Retina (tissue), 1 donor: ENCODE data around the gene AOC1.
"Not testable (repeated sequence)": the region's sequence is repeated elsewhere in the genome, so short reads cannot be mapped to it uniquely, and the experiment has no call there.

Source experiments
- DNase-seq: peaks from one replicate; pipeline ENCODE4 v3.0.0-alpha.2; 2016

AOC1 gene

GRCh38 chr7:150898475-150899011 is 46.2 kb downstream of the AOC1 start:
- DNase-seq = peak; percentile 85

- DNase-seq = no peak
Observed at GRCh38 chr7:150900675-150901074, 48.4 kb downstream of the AOC1 start.

- DNase-seq = peak; percentile 34
Observed at GRCh38 chr7:150901160-150902035, 49.1 kb downstream of the AOC1 start.

- DNase-seq = no peak
Observed at GRCh38 chr7:150902078-150903033, 50.0 kb downstream of the AOC1 start.

DNA sequence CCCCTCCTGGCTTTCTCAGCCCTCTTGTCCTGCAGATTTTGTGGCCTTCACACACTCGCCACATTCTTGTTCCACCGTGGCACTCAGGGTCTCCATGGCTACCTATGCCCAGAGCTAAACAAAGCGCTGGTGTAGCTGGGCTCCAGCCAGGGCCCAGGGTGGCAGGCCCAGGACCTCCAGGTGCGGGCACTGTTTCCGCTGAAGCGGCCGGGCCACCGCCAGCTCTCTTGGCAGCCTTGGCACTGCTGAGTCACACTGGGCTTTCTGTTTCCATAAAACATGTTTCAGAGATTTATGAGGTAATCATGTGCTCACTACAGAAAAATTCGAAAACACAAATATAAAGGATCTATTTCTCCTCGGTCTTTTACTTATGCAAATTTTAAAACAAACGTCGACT is 51.3 kb downstream of the AOC1 start:
- DNase-seq = no peak

GRCh38 chr7:150904011-150904909 is 51.9 kb downstream of the AOC1 start:
- no peak for DNase-seq

- DNase-seq = no peak
Observed at GRCh38 chr7:150908173-150908572, 55.9 kb downstream of the AOC1 start.

DNA sequence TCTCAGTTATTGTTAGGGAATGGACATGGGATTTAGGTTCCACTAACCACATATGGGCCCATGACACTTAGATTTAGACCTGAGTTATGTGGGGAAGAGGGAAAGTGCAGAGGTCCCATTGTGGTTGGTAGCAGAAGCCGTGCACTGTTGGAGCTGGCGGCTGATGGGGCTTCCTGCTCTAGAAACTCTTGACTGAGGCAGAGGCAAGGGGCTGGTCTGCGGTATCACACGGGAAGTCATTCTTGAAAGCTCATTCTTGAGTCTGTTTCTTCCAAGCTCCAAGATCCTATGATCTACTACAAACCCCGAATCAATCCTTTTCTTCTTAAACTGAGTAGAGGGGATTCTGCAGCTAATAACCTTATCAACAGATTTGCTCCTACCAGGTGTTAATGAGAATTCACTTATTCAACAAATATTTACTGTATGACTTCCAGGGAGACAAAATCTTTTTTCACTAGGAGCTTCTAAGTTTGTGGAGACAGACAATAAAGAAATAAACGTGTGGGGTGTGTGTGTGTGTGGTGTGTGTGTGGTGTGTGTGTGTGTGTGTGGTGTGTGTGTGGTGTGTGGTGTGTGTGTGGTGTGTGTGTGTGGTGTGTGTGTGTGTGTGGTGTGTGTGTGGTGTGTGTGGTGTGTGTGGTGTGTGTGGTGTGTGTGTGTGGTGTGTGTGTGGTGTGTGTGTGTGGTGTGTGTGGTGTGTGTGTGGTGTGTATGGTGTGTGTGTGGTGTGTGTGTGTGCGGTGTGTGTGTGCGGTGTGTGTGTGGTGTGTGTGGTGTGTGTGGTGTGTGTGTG is 57.1 kb downstream of the AOC1 start:
- DNase-seq = no peak

DNA sequence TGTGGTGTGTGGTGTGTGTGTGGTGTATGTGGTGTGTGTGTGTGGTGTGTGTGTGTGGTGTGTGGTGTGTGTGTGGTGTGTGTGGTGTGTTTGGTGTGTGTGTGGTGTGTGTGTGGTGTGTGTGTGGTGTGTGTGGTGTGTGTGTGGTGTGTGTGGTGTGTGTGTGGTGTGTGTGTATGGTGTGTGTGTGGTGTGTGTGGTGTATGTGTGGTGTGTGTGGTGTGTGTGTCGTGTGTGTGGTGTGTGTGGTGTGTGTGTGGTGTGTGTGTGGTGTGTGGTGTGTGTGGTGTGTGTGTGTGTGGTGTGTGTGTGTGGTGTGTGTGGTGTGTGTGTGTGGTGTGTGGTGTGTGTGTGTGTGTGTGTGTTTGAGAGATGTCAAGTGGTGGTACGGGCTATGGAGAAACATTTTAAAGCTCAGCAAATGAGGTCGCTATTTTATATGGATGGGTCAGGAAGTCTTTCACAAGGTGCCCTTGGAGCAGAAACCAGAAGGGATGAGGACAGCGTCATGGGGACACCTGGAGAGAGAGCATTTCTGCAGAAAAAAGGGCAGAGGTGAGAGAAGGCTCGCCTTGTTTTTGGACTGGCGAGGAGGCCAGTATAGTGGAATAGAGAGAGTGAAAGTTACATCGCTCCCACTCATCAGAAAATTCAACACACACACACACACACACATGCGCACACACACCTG is 58.1 kb downstream of the AOC1 start:
- not testable (repeated sequence) for DNase-seq

GRCh38 chr7:150910996-150911422 is 58.7 kb downstream of the AOC1 start:
- no peak for DNase-seq
